Prostate gland (tissue), 2 donors: ENCODE data around the gene RCBTB2. TPM values are rescaled to one million over a fixed set of nuclear protein-coding genes. Genes with fewer than 3 reads are reported as not detected.
A peak's percentile ranks its signal among the peaks of the same experiment; 100 is the strongest.

ENCODE experiments used
- DNase-seq: peaks from one replicate; pipeline ENCODE4 v3.0.0-alpha.2; 2019; ENCODE audit warnings: low spot score
- H3K27ac ChIP-seq, 2 donors: fragments of 200-600 bp; sonication (generic); 2 replicates each; pipeline ENCODE4 v1.5.1; 2017 to 2019
- H3K27me3 ChIP-seq: fragments of 200-600 bp; sonication (generic); replicated peaks from 2 replicates; pipeline ENCODE4 v1.5.1; 2019; ENCODE audit not compliant: insufficient read depth
- H3K36me3 ChIP-seq, 2 donors: fragments of 200-600 bp; sonication (generic); 1 replicate in 1 of 2; 2 replicates in 1 of 2; pipeline versions ENCODE4 v1.5.1 to v1.8.1; 2017 to 2019
- H3K4me1 ChIP-seq: fragments of 200-600 bp; sonication (generic); replicated peaks from 2 replicates; pipeline ENCODE4 v1.5.1; 2019
- H3K4me3 ChIP-seq, 2 donors: fragments of 200-600 bp; sonication (generic); 2 replicates each; pipeline ENCODE4 v1.5.1; 2017 to 2019
- H3K9me3 ChIP-seq: fragments of 200-600 bp; sonication (generic); 2 replicates; pipeline ENCODE4 v1.5.1; 2017
- POLR2A ChIP-seq: fragments of 450-650 bp; IDR thresholded peaks from one replicate; pipeline ENCODE4 v1.6.1; 2016; ENCODE audit warnings: antibody characterized with exemption, mild to moderate bottlenecking
- POLR2AphosphoS5 ChIP-seq: sonication (generic); formaldehyde crosslinking; IDR thresholded peaks from one replicate; pipeline ENCODE4 v1.6.1; 2017; ENCODE audit warnings: antibody characterized with exemption
- WGBS: methylation state at CpG from one replicate; pipeline ENCODE4 v1.1.5; 2018; 5-methylcytosine and 5-hydroxymethylcytosine counted together
- intact Hi-C: fragments of 100-400 bp; cut with DNase I; formaldehyde crosslinking; loops from one replicate; pipeline ENCODE4 v1.14.2; 2022
- total RNA-seq, 2 donors: library from RNA; depleted of rRNA; stranded (reverse); fragments of >200 nt; gene quantifications; one replicate each; pipeline ENCODE4 v1.1.0, GENCODE V29; 2016
- TF ChIP-seq, protein P1 (sequence below), 4 experiments: fragments of 200-600 bp in 2 of 4; fragments of 450-650 bp in 2 of 4; sonication (generic) in 2 of 4; IDR thresholded peaks; 1 replicate in 3 of 4; 2 replicates in 1 of 4; pipeline ENCODE4 v1.5.1; 2016 to 2019; ENCODE audit warnings: antibody characterized with exemption in 4 of 4, mild to moderate bottlenecking in 2 of 4, moderate library complexity in 2 of 4

Gene RCBTB2
- total RNA-seq, 2 donors from 2014 or later = 11.6 to 26.2 TPM

DNA sequence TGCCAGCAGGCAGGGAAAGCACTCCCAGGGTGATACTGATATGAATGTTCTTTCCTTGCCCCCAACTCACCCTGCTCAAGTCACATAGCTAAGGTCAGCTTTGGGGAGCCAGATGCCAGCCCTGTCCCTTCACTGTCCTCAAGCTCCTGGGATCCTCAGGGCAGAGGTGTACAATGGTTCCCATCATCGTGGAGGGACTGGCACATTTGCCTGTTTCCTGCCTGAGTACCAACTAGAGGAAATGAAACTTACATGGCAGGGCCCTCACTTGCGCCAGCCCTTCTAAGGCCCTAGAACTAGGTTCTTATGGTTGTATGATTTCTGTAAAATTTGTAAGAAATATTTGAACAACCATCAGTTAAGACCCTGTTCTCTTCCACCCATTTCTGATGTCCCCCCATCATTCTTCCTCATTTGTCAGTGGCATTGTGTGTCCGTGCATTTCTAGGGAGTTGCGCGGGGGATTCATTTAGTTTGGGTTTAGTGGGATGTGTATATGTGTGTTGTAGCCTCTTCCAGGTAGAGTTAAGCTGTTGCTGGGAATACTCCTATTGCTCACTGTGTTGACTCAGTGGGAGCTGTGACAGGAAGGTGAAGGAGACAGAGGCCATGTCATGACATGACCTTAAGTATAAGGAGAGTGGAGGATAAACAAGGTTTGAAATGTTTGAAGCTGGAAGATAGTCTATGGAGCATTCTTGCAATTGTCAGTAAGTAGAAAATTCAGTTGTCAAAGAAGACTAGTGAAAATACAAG, 41.3 kb upstream of the RCBTB2 start:
- TF ChIP-seq, protein P1, sequence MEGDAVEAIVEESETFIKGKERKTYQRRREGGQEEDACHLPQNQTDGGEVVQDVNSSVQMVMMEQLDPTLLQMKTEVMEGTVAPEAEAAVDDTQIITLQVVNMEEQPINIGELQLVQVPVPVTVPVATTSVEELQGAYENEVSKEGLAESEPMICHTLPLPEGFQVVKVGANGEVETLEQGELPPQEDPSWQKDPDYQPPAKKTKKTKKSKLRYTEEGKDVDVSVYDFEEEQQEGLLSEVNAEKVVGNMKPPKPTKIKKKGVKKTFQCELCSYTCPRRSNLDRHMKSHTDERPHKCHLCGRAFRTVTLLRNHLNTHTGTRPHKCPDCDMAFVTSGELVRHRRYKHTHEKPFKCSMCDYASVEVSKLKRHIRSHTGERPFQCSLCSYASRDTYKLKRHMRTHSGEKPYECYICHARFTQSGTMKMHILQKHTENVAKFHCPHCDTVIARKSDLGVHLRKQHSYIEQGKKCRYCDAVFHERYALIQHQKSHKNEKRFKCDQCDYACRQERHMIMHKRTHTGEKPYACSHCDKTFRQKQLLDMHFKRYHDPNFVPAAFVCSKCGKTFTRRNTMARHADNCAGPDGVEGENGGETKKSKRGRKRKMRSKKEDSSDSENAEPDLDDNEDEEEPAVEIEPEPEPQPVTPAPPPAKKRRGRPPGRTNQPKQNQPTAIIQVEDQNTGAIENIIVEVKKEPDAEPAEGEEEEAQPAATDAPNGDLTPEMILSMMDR (IDR thresholded peaks at IDR 0.05) = no peak
- no peak for TF ChIP-seq POLR2A
- Histone ChIP-seq H3K4me3 (no peak overlapping the region), H3K4me1 (no peaks in the 10 kb centered on the region), H3K27me3 (no peaks in the 10 kb centered on the region), H3K27ac (no peak overlapping the region), H3K36me3 (no peaks in the 10 kb centered on the region), H3K9me3 (no peaks in the 10 kb centered on the region)
- 94% methylated on average over 5 of the region's 5 CpGs for WGBS
- intact Hi-C loops = loop anchor here (5.0 to 10.0 kb wide), 2 partner anchors 172 to 339 kb away; partner anchors contain the start of gene ITM2B
- no peak for DNase-seq

DNA sequence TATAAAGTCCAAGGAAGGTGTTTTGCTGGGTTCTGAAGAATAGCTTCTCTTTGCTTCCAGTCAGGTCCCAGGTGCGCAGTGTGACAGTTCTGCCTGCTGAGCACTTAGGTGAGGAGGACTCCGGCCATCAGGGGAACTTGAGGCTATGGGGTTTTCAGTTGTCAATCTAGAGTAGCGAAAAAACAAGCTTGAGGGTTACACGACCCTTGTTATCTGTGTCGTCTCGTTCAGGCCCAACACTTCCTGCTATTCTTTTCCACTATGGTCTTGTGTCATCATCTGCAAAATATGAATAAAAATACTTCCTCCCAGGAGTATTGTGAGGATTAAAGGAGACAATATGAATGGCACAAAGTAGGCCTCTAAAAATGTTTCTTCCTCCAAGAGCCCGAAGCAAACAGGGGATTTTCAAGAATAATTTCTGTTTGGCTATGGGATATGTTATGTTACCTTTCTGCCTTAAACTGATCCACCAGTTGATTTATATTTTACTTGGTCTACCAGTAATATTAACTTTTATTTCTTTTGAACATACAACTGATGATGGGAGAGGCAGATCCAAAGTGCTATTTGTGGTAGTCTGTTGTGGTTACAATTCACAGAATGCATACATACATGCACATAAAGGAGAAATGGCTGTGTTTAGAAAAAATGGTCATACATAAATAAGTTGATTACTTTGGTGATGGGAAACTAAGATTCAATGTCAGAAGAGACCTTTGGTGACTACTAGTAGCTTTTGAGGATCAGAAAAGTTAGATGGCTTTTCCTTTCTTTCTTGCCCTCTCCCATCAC, 40.5 kb upstream of the RCBTB2 start:
- no peaks in the 10 kb centered on the region for H3K9me3 ChIP-seq
- intact Hi-C loops = loop anchor here (5.0 to 10.0 kb wide), 2 partner anchors 171 to 339 kb away; partner anchors contain the start of gene ITM2B
- no peaks in the 10 kb centered on the region for H3K36me3 ChIP-seq
- no peak overlapping the region for H3K27ac ChIP-seq
- TF ChIP-seq POLR2AphosphoS5 = no peak
- TF ChIP-seq, protein P1 (IDR thresholded peaks at IDR 0.05) = no peak
- TF ChIP-seq POLR2A = no peak
- no peaks in the 10 kb centered on the region for H3K4me1 ChIP-seq
- H3K4me3 ChIP-seq = no peak overlapping the region
- H3K27me3 ChIP-seq = no peaks in the 10 kb centered on the region
- no peak for DNase-seq
- WGBS = 85% methylated on average over 7 of the region's 7 CpGs

DNA sequence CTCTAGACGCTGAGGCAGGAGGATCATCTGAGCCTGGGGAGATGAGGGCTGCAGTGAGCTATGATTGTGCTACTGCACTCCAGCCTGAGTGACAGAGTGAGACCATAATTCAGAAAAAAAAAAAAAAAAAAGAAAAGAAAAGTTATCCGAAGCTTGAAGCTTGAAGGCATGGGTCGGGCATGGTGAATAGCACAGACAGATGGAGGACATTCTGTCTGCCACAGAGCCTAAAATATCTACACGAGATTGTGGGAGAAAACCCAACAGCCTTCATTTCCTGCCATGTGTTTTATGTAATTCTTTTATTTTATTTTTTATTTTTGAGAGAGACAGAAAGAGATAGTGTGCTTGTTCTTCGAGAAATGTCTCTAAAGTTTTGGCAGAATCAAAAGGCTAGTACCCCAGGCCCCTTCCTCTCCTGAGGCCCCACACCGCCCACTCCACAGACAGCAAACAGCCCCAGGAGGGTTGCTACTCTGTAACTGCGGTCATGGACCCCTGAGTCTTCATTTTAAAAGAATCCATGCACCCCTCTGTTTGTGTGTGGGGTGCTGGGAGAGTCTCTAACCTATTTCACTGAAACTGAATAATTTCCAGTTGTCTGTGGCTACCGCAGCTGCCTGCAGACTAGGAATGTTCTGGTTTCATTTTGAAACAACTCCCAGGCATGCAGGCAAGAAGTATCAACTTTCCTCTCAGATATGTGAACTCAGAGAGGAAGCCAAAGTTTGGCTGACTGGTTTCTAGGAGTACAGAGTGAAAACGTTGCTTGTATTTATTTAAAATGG, 38.4 kb upstream of the RCBTB2 start:
- Histone ChIP-seq H3K9me3 (no peaks in the 10 kb centered on the region), H3K36me3 (no peaks in the 10 kb centered on the region), H3K4me3 (no peak overlapping the region), H3K27ac (peak overlapping the region; percentile 67 to 71), H3K27me3 (no peaks in the 10 kb centered on the region), H3K4me1 (no peaks in the 10 kb centered on the region)
- no peak for DNase-seq
- peak; percentile 65 for TF ChIP-seq POLR2AphosphoS5
- TF ChIP-seq POLR2A = no peak
- WGBS = 19% methylated on average over 9 of the region's 9 CpGs
- intact Hi-C loops = loop anchor here (5.0 to 10.0 kb wide), 2 partner anchors 169 to 337 kb away; partner anchors contain the start of gene ITM2B

DNA sequence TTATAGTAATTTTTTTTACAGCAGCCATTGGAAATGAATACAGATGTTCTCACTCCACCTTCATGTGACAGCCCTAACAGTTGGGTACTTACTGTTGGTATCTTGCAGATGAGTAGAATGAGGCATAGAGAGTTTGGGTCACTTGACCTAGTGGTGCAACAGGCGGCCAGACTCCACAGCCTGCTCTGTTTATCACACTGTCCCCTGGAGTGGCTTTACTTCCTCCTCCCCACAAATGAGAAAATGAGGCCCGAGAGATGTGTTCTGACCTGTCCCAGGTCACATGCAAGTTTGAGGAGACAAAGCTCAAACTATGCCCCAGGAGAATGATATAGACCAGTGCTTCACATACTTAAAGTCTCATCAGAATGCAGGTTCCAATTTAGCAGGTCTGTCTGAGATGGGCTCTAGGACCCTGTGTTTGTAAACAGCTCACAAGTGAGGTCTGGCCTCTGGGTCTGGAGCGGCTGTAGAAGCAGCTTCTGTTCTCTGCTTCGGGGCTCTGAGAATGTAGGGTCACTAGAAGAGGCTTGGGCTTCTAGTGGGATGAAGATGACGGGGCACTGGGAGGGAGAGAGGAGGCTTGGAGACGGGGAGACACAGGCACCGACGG, 37.4 kb upstream of the RCBTB2 start:
- intact Hi-C loops = loop anchor here (5.0 to 10.0 kb wide), 2 partner anchors 168 to 336 kb away; partner anchors contain the start of gene ITM2B
- no peak for DNase-seq
- WGBS = 74% methylated on average over 8 of the region's 8 CpGs
- H3K27me3 ChIP-seq = no peaks in the 10 kb centered on the region
- no peaks in the 10 kb centered on the region for H3K4me1 ChIP-seq
- H3K9me3 ChIP-seq = no peaks in the 10 kb centered on the region
- no peaks in the 10 kb centered on the region for H3K36me3 ChIP-seq
- TF ChIP-seq POLR2A (no peak), POLR2AphosphoS5 (no peak)
- TF ChIP-seq, protein P1 (IDR thresholded peaks at IDR 0.05) = no peak
- H3K4me3 ChIP-seq = no peak overlapping the region
- peak overlapping the region; percentile 67 to 71 for H3K27ac ChIP-seq
